ENCODE results near the gene TMPRSS2.

TMPRSS2 gene

GRCh38 chr21:41509733-41510132, 1.8 kb upstream of the TMPRSS2 start:
- DNase-seq: no peak
- Histone ChIP-seq H2BK120ac (ENCODE audit: insufficient read depth, low read length, poor library complexity) (no peak overlapping the region), H3K36me3 (ENCODE audit: control insufficient read depth in 1 of 2, insufficient read depth in 2 of 2, low read length in 2 of 2) (no peaks in the 10 kb centered on the region), H3K79me2 (ENCODE audit: control insufficient read depth, insufficient read depth, low read length, poor library complexity) (no peaks in the 10 kb centered on the region), H3K27ac (ENCODE audit: low read depth, low read length) (no peak overlapping the region), H2AFZ (ENCODE audit: insufficient read depth, low read length, poor library complexity) (no peak overlapping the region), H3K4me2 (ENCODE audit: low read length) (no peak overlapping the region), H3K18ac (ENCODE audit: low read length) (no peak overlapping the region), H2BK12ac (ENCODE audit: low read length) (no peak overlapping the region), H3K27me3 (ENCODE audit: insufficient read depth, low read length) (peaks cover 27% of the 10 kb centered on the region), H4K8ac (ENCODE audit: low read depth, low read length) (no peak overlapping the region), H3K79me1 (ENCODE audit: low read length) (no peaks in the 10 kb centered on the region), H4K91ac (ENCODE audit: low read depth, low read length) (no peak overlapping the region), H2AK5ac (ENCODE audit: low read length) (no peak overlapping the region), H3K4me1 (ENCODE audit: control insufficient read depth in 1 of 2, insufficient read depth in 2 of 2, low read length in 2 of 2) (peaks cover 6 to 9% of the 10 kb centered on the region in 2 experiments), H3K23ac (ENCODE audit: low read length) (no peak overlapping the region), H2BK5ac (ENCODE audit: low read depth, low read length, poor library complexity) (no peak overlapping the region), H3K4ac (ENCODE audit: low read depth, low read length) (no peak overlapping the region), H3K9me3 (ENCODE audit: insufficient read depth, low read depth, low read length) (peaks cover 6% of the 10 kb centered on the region), H3K4me3 (ENCODE audit: low read depth, low read length) (no peak overlapping the region), H3K14ac (ENCODE audit: low read length) (no peak overlapping the region), H3K9ac (ENCODE audit: low read length) (no peak overlapping the region), H4K12ac (ENCODE audit: low read depth, low read length) (no peak overlapping the region)
- WGBS (ENCODE audit: extremely low coverage, insufficient coverage, insufficient read length): no CpG with 5 or more reads among the region's 3 CpGs

- WGBS (ENCODE audit: extremely low coverage, insufficient coverage, insufficient read length): no CpG with 5 or more reads among the region's 7 CpGs
- no peaks in the 10 kb centered on the region for H3K79me2 ChIP-seq (ENCODE audit: control insufficient read depth, insufficient read depth, low read length, poor library complexity)
- H2BK12ac ChIP-seq (ENCODE audit: low read length): no peak overlapping the region
- H3K4me1 ChIP-seq (ENCODE audit: control insufficient read depth in 1 of 2, insufficient read depth in 2 of 2, low read length in 2 of 2): peaks cover 6 to 9% of the 10 kb centered on the region in 2 experiments
- no peaks in the 10 kb centered on the region for H3K36me3 ChIP-seq (ENCODE audit: control insufficient read depth in 1 of 2, insufficient read depth in 2 of 2, low read length in 2 of 2)
- H3K27me3 ChIP-seq (ENCODE audit: insufficient read depth, low read length): peaks cover 27% of the 10 kb centered on the region
- no peak overlapping the region for H4K8ac ChIP-seq (ENCODE audit: low read depth, low read length)
- peaks cover 6% of the 10 kb centered on the region for H3K9me3 ChIP-seq (ENCODE audit: insufficient read depth, low read depth, low read length)
- no peak overlapping the region for H2BK120ac ChIP-seq (ENCODE audit: insufficient read depth, low read length, poor library complexity)
- no peak overlapping the region for H3K23ac ChIP-seq (ENCODE audit: low read length)
- H3K27ac ChIP-seq (ENCODE audit: low read depth, low read length): no peak overlapping the region
- no peak overlapping the region for H3K4me2 ChIP-seq (ENCODE audit: low read length)
- H4K91ac ChIP-seq (ENCODE audit: low read depth, low read length): no peak overlapping the region
- no peak overlapping the region for H2AFZ ChIP-seq (ENCODE audit: insufficient read depth, low read length, poor library complexity)
- no peak overlapping the region for H3K4me3 ChIP-seq (ENCODE audit: low read depth, low read length)
- no peak overlapping the region for H3K18ac ChIP-seq (ENCODE audit: low read length)
- H2AK5ac ChIP-seq (ENCODE audit: low read length): no peak overlapping the region
- no peak for DNase-seq
- no peaks in the 10 kb centered on the region for H3K79me1 ChIP-seq (ENCODE audit: low read length)
- H3K14ac ChIP-seq (ENCODE audit: low read length): no peak overlapping the region
- H4K12ac ChIP-seq (ENCODE audit: low read depth, low read length): no peak overlapping the region
- no peak overlapping the region for H3K4ac ChIP-seq (ENCODE audit: low read depth, low read length)
- no peak overlapping the region for H2BK5ac ChIP-seq (ENCODE audit: low read depth, low read length, poor library complexity)
- H3K9ac ChIP-seq (ENCODE audit: low read length): no peak overlapping the region
Observed at GRCh38 chr21:41509145-41509496, 1.2 kb upstream of the TMPRSS2 start.

GRCh38 chr21:41508415-41509144, 622 bp upstream of the TMPRSS2 start:
- DNase-seq: no peak
- H3K4me1 ChIP-seq (ENCODE audit: control insufficient read depth in 1 of 2, insufficient read depth in 2 of 2, low read length in 2 of 2): peaks cover 6 to 9% of the 10 kb centered on the region in 2 experiments
- peaks cover 27% of the 10 kb centered on the region for H3K27me3 ChIP-seq (ENCODE audit: insufficient read depth, low read length)
- no peak overlapping the region for H3K4ac ChIP-seq (ENCODE audit: low read depth, low read length)
- no peaks in the 10 kb centered on the region for H3K36me3 ChIP-seq (ENCODE audit: control insufficient read depth in 1 of 2, insufficient read depth in 2 of 2, low read length in 2 of 2)
- no peak overlapping the region for H2BK120ac ChIP-seq (ENCODE audit: insufficient read depth, low read length, poor library complexity)
- WGBS (ENCODE audit: extremely low coverage, insufficient coverage, insufficient read length): no CpG with 5 or more reads among the region's 28 CpGs
- H3K27ac ChIP-seq (ENCODE audit: low read depth, low read length): no peak overlapping the region
- no peak overlapping the region for H2AFZ ChIP-seq (ENCODE audit: insufficient read depth, low read length, poor library complexity)
- no peaks in the 10 kb centered on the region for H3K79me1 ChIP-seq (ENCODE audit: low read length)
- H3K4me3 ChIP-seq (ENCODE audit: low read depth, low read length): peak overlapping the region; percentile 32
- peak overlapping the region; percentile 75 for H3K4me2 ChIP-seq (ENCODE audit: low read length)
- no peak overlapping the region for H3K23ac ChIP-seq (ENCODE audit: low read length)
- H3K9me3 ChIP-seq (ENCODE audit: insufficient read depth, low read depth, low read length): peaks cover 3% of the 10 kb centered on the region
- no peak overlapping the region for H4K8ac ChIP-seq (ENCODE audit: low read depth, low read length)
- no peak overlapping the region for H4K12ac ChIP-seq (ENCODE audit: low read depth, low read length)
- H3K79me2 ChIP-seq (ENCODE audit: control insufficient read depth, insufficient read depth, low read length, poor library complexity): no peaks in the 10 kb centered on the region
- no peak overlapping the region for H2AK5ac ChIP-seq (ENCODE audit: low read length)
- no peak overlapping the region for H2BK5ac ChIP-seq (ENCODE audit: low read depth, low read length, poor library complexity)
- H3K18ac ChIP-seq (ENCODE audit: low read length): no peak overlapping the region
- no peak overlapping the region for H3K9ac ChIP-seq (ENCODE audit: low read length)
- H3K14ac ChIP-seq (ENCODE audit: low read length): no peak overlapping the region
- H2BK12ac ChIP-seq (ENCODE audit: low read length): no peak overlapping the region
- H4K91ac ChIP-seq (ENCODE audit: low read depth, low read length): no peak overlapping the region

GRCh38 chr21:41506611-41507520, 1.1 kb downstream of the TMPRSS2 start:
- Histone ChIP-seq H3K79me1 (ENCODE audit: low read length) (no peaks in the 10 kb centered on the region), H2BK12ac (ENCODE audit: low read length) (no peak overlapping the region)

More at GRCh38 chr21:41506611-41507520, 1.1 kb downstream of the TMPRSS2 start:
- Histone ChIP-seq H3K4ac (ENCODE audit: low read depth, low read length) (no peak overlapping the region), H3K9ac (ENCODE audit: low read length) (no peak overlapping the region), H3K79me2 (ENCODE audit: control insufficient read depth, insufficient read depth, low read length, poor library complexity) (no peaks in the 10 kb centered on the region), H3K4me1 (ENCODE audit: control insufficient read depth in 1 of 2, insufficient read depth in 2 of 2, low read length in 2 of 2) (peaks cover 6 to 9% of the 10 kb centered on the region in 2 experiments), H4K12ac (ENCODE audit: low read depth, low read length) (no peak overlapping the region), H2AK5ac (ENCODE audit: low read length) (no peak overlapping the region), H3K23ac (ENCODE audit: low read length) (no peak overlapping the region), H3K4me2 (ENCODE audit: low read length) (peak overlapping the region; percentile 75), H2BK5ac (ENCODE audit: low read depth, low read length, poor library complexity) (no peak overlapping the region), H2BK120ac (ENCODE audit: insufficient read depth, low read length, poor library complexity) (no peak overlapping the region), H3K4me3 (ENCODE audit: low read depth, low read length) (peak overlapping the region; percentile 63), H2AFZ (ENCODE audit: insufficient read depth, low read length, poor library complexity) (no peak overlapping the region), H3K36me3 (ENCODE audit: control insufficient read depth in 1 of 2, insufficient read depth in 2 of 2, low read length in 2 of 2) (no peaks in the 10 kb centered on the region), H3K14ac (ENCODE audit: low read length) (no peak overlapping the region), H4K8ac (ENCODE audit: low read depth, low read length) (no peak overlapping the region), H3K9me3 (ENCODE audit: insufficient read depth, low read depth, low read length) (peaks cover 3% of the 10 kb centered on the region), H3K27me3 (ENCODE audit: insufficient read depth, low read length) (peaks cover 27% of the 10 kb centered on the region), H4K91ac (ENCODE audit: low read depth, low read length) (no peak overlapping the region), H3K18ac (ENCODE audit: low read length) (no peak overlapping the region), H3K27ac (ENCODE audit: low read depth, low read length) (no peak overlapping the region)
- no CpG with 5 or more reads among the region's 64 CpGs for WGBS (ENCODE audit: extremely low coverage, insufficient coverage, insufficient read length)
- peak; percentile 20 to 46 for DNase-seq

Measured in trophoblast cell (in vitro differentiated cells and primary cell).